Fibroblast of skin of right biceps (primary cell): ENCODE measurements around the gene RHOBTB3.
"Not testable (repeated sequence)": the region's sequence is repeated elsewhere in the genome, so short reads cannot be mapped to it uniquely, and the experiment has no call there.

Experiments used
- DNase-seq: peaks from one replicate; pipeline ENCODE4 v3.0.0-alpha.2; 2013

The RHOBTB3 gene

GRCh38 chr5:95822043-95822541 is 91.0 kb downstream of the RHOBTB3 start:
- DNase-seq: peak; percentile 57

DNA sequence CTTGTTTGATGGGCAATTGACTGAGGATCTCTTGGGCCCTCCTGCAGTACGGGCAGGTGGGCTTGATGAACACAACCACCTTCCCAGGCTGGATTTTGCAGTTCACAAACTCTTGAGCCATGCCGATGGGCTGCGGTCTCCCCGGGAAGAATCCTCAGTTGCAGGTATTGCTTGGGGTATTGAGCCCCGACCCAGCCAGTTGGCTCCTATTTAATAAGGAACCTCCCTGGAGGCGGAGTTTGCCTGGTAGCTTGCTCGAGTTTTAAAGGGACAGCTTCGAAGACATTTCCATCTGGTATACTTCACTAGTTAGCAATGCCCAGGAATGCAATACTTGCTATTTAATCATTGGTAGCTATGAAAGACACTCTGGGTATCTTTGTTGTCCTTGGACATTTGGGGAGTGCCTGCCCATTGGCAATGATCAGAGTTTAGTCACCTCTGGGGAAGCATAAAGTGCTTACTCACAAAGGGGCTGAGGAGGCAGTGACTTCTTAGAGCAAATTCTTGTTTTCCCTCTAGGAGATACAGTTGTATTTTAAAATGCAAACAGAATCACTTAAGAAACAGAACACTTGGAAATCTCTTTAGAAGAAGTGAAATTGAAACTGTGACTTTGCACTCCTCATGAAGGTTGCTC is 91.5 kb downstream of the RHOBTB3 start, which contains the start of gene GLRX:
GLRX (minus strand) TSS at position 185 of the 640 bp plus-strand sequence; CDS start at position 121, 64 bp downstream.
- DNase-seq: peak; percentile 86

DNA sequence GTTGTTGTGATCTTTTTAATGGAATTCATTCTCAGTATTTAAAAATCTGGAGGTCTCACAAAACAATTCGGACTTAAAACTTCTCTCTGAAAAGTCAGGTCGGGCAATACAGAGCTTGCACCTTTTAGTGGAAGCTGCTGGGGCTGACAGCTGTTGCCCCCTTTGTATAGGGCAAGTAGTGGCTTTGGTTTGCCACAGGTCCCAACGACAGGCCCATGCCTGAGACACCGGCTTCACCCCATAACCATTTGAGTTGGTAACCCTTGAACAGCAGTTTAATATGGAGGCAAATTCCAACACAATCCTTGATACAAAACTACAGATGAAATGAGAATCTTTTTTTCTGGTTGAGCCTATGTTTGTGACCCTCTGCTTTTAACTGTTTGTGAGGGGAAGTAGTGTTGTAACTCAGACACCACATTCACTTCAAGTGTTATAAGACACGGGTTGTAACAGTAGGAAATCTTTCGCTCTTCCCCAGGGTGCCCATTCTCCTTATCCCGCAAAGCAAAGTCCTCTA is 92.1 kb downstream of the RHOBTB3 start:
- DNase-seq: no peak

DNA sequence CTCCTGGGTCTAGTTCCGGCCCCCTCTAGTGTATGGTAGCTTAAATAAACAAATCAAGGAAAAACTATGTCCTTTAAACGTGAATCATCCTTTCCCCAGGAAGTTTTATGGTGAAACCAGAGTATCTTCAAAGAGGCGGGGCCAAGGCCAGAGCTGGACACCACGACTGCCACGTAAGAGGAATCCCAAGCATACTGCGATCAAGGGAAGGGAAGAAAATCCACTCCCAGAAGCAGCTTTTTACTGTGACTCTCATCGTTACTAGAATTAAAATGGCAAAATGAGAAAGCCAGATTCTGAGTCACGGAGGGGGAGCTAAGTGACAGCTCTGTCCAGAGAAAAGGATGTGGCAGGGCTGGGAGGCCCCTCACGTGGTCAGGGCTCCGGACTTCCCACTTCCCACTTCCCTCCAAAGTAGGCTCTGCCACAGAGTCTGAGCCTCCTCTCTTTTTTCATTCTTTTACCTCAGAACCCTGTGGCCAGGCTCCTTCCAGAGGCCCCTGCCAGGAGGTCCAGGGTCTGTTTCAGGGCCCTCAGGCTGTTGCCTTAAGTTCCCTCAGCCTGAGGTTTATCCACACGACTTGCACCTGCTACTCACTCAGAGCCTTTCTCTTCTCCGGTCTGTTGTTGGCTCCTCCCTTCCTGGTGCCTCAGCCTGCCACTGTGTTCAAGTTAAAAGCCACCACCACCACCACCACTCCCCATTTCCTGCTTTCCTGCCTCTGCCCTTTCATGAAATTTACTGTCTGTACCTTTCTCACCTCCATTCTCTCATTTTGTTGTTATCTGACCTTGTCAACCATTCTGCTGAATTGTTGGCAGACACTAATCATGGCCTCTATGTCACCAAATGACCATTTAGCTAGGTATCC is 92.8 kb downstream of the RHOBTB3 start:
- DNase-seq: peak; percentile 88

DNA sequence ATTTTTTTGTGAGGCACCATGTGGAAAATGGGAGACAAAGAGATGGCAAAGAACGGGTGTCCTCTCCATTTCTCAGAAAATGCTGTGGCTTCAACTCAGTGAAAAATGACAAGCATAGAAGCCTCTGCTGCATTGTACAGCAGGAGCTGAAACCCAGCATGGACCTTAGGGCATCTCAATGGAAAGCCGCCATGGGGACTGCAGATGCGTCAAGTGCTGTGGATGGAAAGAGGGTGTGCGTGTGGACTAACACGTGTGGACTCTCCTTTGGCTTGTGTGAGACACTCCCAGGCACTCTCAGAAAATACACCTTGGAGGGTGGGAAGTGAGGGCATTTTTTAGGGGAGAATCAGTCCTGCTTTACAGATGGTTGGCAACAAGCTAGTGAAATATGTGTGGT is 93.6 kb downstream of the RHOBTB3 start:
- DNase-seq: no peak

DNA sequence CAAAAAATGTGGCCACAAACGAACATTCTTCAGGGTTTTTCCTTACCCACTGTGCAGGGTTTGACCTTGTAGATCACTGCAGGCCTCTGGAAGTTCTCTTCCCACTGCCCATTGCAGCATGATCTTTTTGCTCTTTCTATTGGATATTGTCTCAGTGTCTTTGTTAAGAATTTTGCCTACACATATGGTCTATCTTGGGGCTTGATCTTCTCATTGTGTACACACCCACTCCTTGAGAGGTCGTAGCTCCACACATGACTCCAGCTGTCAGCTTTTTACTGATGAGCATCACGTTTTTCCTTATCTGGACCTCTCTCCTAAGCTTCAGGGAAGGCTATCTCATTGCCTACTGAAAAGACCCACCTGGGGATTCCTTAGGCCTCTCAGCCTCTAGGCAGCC is 94.4 kb downstream of the RHOBTB3 start:
- no peak for DNase-seq

DNA sequence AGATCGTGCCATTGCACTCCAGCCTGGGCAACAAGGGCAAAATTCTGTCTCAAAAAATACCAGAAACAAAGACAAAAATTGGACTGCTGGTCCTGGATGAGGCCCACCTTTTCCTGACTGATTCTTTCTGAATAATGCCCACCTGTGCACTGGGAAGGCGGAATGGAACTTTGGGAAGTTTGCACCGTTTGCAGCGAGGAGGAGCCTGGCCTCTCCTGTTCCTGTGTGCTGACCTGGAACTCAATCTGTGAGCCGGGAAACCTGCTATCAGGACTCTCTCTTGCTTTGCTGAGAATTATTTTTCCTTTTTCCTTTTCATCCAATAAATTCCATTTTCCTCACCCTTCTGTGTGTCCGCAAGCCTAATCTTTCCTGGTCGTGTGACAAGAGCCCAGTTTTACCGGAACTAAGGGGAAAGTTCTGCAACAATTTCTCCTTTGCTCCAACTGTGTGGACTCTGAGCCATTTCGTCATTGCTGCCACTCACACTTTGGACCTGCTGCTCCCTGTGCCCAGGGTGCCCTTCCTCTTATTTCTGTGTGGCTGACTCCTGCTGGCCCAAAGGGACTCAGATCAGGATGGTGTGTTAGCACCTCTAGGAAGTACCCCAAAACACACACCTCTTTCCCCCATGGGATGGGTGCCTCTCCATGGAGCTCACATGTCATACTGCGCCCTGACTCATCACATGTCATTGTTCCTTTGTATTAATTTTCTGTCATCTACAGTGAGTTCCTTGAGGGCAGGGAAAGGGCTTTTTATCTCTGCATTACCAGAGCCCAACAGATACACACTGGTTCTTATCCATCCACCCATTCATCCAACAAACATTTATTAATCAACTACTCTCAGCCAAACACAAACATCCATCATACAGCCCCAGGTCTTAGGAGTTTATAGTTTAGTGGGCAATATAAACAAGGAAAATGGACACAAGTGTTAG is 96.1 kb downstream of the RHOBTB3 start:
- DNase-seq: no peak

DNA sequence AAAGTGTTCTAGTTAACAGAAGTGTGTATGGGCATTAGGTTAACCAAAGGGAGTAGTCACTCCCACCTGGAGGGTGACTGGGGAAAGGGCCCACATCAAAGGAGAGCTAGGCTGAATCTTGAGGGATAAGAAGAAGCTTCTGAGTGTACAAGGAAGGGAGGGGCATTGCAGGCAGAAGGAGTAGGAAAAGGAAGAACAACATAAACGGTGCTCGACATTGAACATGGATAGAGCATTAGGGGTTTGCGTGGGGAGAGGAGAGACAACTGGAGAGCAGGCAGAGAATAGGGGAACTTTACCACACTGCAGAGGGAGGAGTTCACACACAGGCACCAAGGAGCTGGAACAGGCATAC is 96.7 kb downstream of the RHOBTB3 start:
- no peak for DNase-seq

DNA sequence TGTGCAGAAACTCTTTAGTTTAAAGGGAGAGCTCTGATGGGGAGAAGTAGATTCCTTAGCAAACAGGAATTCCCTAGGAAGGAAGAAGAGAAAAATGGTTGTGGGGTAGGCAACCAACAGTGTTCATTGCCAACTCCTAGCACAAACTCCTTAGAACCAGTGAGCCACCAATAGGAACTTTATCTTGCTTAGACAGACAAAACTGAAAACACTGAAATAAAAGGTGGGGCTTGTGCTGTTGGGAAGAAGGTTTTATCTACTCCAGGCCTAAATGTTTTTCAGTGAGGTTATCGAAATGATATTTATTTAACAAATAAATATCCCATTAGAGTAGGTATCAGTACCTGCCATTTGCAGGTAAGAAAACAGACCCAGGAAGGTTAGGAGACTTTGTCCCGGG is 99.1 kb downstream of the RHOBTB3 start:
- DNase-seq: no peak

- DNase-seq: no peak
These were observed 101.5 kb downstream of the RHOBTB3 start for GRCh38 chr5:95832664-95833063.

GRCh38 chr5:95835682-95836385 is 104.7 kb downstream of the RHOBTB3 start:
- DNase-seq: no peak

DNA sequence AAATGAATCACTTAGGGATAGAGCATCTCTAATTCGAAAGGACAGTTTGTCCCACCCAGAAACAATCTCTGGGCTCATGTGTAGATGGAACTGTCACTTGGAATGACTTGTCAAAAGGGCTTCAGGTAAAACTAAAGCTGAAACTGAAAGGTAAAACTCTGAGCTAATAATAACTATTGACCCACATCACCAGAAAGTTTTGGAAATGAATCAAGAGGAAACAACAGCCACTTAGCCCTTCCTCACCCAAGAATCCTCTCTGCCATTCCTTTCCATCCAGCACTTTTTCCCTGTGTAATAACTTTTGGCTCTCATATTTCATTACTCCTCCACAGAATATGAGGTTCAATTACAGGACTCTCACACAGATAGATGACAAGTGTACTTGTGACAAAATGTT is 105.4 kb downstream of the RHOBTB3 start:
- DNase-seq: no peak

- DNase-seq: not testable (repeated sequence)
These were observed 105.8 kb downstream of the RHOBTB3 start for GRCh38 chr5:95836971-95837370.

- DNase-seq: no peak
These were observed 106.4 kb downstream of the RHOBTB3 start for GRCh38 chr5:95837492-95837891.

DNA sequence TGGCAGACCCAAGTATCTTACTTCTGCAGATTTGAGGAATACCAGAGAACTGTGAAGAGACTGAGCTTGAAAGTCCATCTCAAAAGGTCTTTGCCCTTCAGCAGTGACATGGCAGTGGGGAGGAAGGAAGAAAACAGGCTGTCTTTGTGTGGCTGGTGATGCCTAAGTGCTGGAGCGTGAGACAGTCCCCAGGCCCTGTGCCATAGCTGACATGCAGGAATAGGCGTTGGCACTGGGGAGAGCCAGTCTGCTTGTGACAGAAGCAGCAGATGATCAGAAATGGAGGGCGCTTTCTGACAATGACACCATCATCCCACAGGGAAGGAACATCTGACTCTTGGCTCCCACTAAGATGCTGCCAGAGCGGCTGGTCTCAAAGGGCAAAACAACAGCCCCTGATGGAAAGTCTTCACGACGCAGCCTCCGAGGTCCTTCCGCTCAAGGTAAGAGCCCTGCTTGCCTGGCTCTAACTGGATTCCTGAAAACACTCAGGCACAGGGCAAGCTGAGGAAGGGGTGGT is 106.9 kb downstream of the RHOBTB3 start:
- DNase-seq: no peak

DNA sequence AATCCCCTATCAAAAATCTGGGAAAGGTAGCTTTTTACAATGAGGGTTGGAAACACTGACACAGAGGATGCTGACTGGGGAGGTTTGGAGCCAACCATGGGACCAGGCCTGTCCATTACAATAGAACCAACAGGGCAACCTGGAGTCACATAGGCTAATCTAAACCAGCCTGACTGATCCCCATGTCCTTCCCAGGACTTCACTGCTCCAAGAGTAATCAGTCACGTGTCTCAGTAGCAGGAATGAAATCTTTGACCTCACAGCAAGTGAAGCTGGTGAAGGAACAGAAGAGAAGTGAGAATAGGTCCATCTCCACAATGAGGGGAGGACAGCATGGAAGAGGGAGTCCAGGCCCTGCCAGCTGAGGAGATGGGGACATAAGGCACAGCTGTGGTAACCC is 107.4 kb downstream of the RHOBTB3 start:
- no peak for DNase-seq

DNA sequence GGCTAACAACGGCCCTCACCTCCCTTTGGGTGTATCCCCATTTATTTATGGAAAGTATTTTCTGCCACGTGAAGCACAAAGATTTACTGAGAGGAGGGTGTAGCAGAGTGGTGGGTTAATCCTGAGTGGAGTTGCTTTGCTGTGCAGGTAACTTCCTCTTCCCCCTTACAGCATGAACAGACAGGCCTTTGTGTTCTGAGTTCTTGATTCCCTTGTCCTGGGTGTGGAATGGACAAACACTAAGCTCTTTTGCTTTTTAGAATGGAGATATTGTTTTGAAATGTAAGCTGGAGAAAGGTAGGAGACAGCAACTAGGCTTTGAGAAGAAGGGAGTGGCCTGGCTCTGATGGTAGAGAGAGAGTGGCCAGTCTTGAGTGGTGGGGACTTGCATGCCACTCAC is 108.5 kb downstream of the RHOBTB3 start:
- DNase-seq: no peak

DNA sequence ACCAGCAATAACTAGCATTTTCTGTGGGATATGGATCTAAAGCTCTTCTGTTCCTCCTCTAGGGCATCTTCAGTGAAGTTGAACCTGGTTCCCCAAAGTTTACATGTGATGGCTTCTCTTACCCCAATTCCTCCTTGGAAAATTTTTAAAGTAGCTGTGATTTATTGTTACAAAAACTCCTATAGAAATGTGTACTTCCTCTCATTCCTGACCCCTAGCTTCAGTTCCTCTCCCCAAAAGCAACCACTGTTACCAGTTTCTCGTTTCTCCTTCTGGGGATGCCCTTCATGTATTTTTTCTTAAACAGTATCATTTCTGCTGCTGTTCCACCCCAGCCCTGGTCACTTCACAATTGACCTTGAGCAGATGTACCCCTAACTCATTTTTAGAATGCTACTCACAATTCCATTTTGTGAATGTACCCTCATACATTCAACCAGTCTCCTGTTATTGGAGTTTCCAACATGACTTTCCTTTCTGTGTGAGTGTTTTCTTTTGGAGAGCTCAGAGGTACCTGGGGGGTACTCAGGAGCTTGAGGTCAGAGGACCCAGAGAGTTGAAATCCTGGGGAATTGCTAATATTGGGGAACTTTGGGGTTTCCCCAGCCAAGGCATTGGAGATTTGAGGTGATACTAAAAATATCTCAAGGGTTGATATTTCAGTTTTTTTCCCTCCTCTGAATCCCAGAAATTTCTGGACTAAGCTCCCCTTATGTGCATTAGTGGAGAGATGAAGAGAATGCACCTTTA is 110.0 kb downstream of the RHOBTB3 start:
- DNase-seq: no peak

- DNase-seq: peak; percentile 34
These were observed 111.0 kb downstream of the RHOBTB3 start for GRCh38 chr5:95841914-95842812.
